Measurements from ENCODE around the gene TOX4.
"Not testable (repeated sequence)": the region's sequence is repeated elsewhere in the genome, so short reads cannot be mapped to it uniquely, and the experiment has no call there.

TOX4 gene

DNA sequence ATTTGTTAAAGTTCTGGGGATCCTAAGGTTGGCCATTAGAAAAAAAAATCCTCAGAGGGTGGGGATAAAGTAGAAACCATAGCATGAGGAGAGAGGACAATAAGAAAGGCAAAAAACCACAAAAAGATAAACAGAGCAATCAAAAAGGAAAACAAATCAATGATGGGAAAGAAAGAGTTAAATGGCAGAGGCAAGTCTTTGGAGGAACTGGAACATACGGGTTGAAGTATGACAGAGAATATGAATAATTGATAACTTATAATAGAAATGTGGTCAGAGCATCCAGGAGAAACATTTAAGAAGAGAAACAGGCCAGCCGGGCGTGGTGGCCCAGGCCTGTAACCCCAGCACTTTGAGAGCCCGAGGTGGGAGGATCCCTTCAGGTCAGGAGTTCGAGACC is 67.0 kb downstream of the TOX4 start:
- no peak overlapping the region for H3K4me3 ChIP-seq (ENCODE audit: insufficient read length, low read depth)
- no peak for DNase-seq (ENCODE audit: low read depth, low spot score)
- peaks cover 8% of the 10 kb centered on the region; the same call in 1 of the 2 replicates for H3K9me3 ChIP-seq (ENCODE audit: insufficient read depth, low read length)
- H3K27me3 ChIP-seq (ENCODE audit: insufficient read depth, insufficient read length), result no peaks in the 10 kb centered on the region
- no peaks in the 10 kb centered on the region for H3K36me3 ChIP-seq (ENCODE audit: insufficient read depth, insufficient read length, low read length)
- H3K4me1 ChIP-seq (ENCODE audit: insufficient read depth, insufficient read length), result no peaks in the 10 kb centered on the region
- H3K9ac ChIP-seq (ENCODE audit: insufficient read length, low read depth), result no peak overlapping the region
- TF ChIP-seq SUZ12 (IDR thresholded peaks at IDR 0.05; ENCODE audit: extremely low read depth, insufficient read depth, insufficient read length), result no peak
- TF ChIP-seq YY1 (IDR thresholded peaks at IDR 0.05; ENCODE audit: insufficient read depth, insufficient read length), result no peak
- TF ChIP-seq ZNF274 (IDR thresholded peaks at IDR 0.05; ENCODE audit: low read depth, low read length), result no peak

DNA sequence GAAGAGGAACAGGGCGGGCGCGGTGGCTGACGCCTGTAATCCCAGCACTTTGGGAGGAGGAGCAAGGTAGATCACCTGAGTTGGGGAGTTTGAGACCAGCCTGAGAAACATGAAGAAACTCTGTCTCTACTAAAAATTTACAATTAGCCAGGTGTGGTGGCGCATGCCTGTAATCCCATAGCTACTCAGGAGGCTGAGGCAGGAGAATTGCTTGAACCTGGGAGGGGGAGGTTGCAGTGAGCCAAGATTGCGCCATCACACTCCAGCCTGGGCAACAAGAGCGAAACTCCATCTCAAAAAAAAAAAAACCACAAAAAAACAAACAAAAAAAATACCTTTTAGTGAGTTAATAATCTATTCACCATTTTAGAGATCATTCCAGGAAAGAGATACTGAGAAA is 67.6 kb downstream of the TOX4 start:
- not testable (repeated sequence) for H3K9ac ChIP-seq (ENCODE audit: insufficient read length, low read depth); H3K27me3 ChIP-seq (ENCODE audit: insufficient read depth, insufficient read length); H3K4me1 ChIP-seq (ENCODE audit: insufficient read depth, insufficient read length); H3K9me3 ChIP-seq (ENCODE audit: insufficient read depth, low read length); H3K4me3 ChIP-seq (ENCODE audit: insufficient read length, low read depth); DNase-seq (ENCODE audit: low read depth, low spot score); H3K36me3 ChIP-seq (ENCODE audit: insufficient read depth, insufficient read length, low read length)
